NCI-H2227 treated with DMSO at 0.1 percent for 48 hours (cell line): ENCODE results near the gene GPR179.

Experiments used
- DNase-seq: peaks from one replicate; lab custom pipeline; 2025; lab: John Stamatoyannopoulos, UW

Gene GPR179

GRCh38 chr17:38342886-38343607, 709 bp downstream of the GPR179 start:
- no peak for DNase-seq

GRCh38 chr17:38341035-38341721, 2.6 kb downstream of the GPR179 start:
- peak; percentile 88 for DNase-seq

GRCh38 chr17:38339891-38340290, 3.9 kb downstream of the GPR179 start:
- DNase-seq, result no peak

- DNase-seq, result no peak
Observed at GRCh38 chr17:38338535-38338934, 5.2 kb downstream of the GPR179 start.

GRCh38 chr17:38338053-38338452, 5.7 kb downstream of the GPR179 start:
- no peak for DNase-seq

GRCh38 chr17:38336838-38337237, 6.9 kb downstream of the GPR179 start:
- no peak for DNase-seq

GRCh38 chr17:38334480-38335364, 9.0 kb downstream of the GPR179 start:
- DNase-seq, result no peak

- no peak for DNase-seq
Observed at GRCh38 chr17:38333635-38334295, 10.0 kb downstream of the GPR179 start.

GRCh38 chr17:38332735-38333134, 11.0 kb downstream of the GPR179 start:
- no peak for DNase-seq

- no peak for DNase-seq
Observed at GRCh38 chr17:38330941-38331411, 12.8 kb downstream of the GPR179 start.

GRCh38 chr17:38329808-38330730, 13.7 kb downstream of the GPR179 start:
- no peak for DNase-seq

GRCh38 chr17:38329284-38329683, 14.5 kb downstream of the GPR179 start:
- no peak for DNase-seq

- DNase-seq, result no peak
Observed at GRCh38 chr17:38328620-38329019, 15.1 kb downstream of the GPR179 start.

GRCh38 chr17:38327936-38328335, 15.8 kb downstream of the GPR179 start:
- no peak for DNase-seq

- DNase-seq, result no peak
Observed at GRCh38 chr17:38326996-38327792, 16.6 kb downstream of the GPR179 start.

- peak; percentile 17 for DNase-seq
Observed at GRCh38 chr17:38325221-38325851, 18.4 kb downstream of the GPR179 start.

GRCh38 chr17:38324772-38325171, 19.0 kb downstream of the GPR179 start:
- DNase-seq, result no peak

- DNase-seq, result no peak
Observed at GRCh38 chr17:38324141-38324697, 19.5 kb downstream of the GPR179 start.

GRCh38 chr17:38322897-38323296, 20.9 kb downstream of the GPR179 start:
- DNase-seq, result no peak
